ENCODE data around the gene CALN1.

DNA sequence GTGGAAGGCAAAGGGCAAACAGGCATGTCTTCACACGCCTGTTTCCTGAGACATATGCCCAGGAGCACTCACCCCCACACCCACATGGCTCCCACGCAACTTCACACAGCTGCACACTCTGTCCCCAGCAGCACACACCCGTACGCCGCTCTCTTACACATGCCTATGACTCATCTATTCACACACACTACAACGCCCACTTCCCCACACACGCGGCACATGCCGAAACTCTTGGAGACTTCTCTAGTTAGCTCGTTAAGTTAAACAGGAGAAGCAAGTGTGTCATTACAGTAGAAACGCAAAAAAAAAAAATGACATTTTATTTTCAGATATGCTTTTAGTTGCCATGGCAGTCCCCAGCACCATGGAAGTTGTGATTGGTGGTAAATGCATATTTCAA, 6.7 kb downstream of the CALN1 start:
- TF ChIP-seq, protein P1, sequence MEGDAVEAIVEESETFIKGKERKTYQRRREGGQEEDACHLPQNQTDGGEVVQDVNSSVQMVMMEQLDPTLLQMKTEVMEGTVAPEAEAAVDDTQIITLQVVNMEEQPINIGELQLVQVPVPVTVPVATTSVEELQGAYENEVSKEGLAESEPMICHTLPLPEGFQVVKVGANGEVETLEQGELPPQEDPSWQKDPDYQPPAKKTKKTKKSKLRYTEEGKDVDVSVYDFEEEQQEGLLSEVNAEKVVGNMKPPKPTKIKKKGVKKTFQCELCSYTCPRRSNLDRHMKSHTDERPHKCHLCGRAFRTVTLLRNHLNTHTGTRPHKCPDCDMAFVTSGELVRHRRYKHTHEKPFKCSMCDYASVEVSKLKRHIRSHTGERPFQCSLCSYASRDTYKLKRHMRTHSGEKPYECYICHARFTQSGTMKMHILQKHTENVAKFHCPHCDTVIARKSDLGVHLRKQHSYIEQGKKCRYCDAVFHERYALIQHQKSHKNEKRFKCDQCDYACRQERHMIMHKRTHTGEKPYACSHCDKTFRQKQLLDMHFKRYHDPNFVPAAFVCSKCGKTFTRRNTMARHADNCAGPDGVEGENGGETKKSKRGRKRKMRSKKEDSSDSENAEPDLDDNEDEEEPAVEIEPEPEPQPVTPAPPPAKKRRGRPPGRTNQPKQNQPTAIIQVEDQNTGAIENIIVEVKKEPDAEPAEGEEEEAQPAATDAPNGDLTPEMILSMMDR (IDR thresholded peaks at IDR 0.05), result no peak
- TF ChIP-seq ZFX (IDR thresholded peaks at IDR 0.05; ENCODE audit: borderline replicate concordance), result no peak

Data from 22Rv1 (cell line).